Activated T-helper 2 cell treated with anti-CD3 and anti-CD28 coated beads, Interferon-gamma antibody, Interleukin-2, Interleukin-4, amounts not matched to agents 10 μg/mL and 5 μg/mL and 100 μg/mL, durations not matched to agents 14 hours and 24 hours and 36 hours (primary cell): ENCODE results near the gene SLC6A13. TPM values are rescaled to one million over a fixed set of nuclear protein-coding genes. Genes with fewer than 3 reads are reported as not detected.

Source experiments
- DNase-seq: peaks from one replicate; pipeline ENCODE4 v3.0.0; 2021; ENCODE audit warnings: low spot score
- H3K27ac Mint-ChIP-seq: one replicate; pipeline ENCODE4 v1.8.0; 2021; ENCODE audit warnings: mixed read lengths
- H3K27me3 Mint-ChIP-seq: one replicate; pipeline ENCODE4 v1.8.0; 2021; ENCODE audit warnings: low read depth, mixed read lengths
- H3K36me3 Mint-ChIP-seq: one replicate; pipeline ENCODE4 v1.8.0; 2021; ENCODE audit warnings: low read depth, mixed read lengths
- H3K4me1 Mint-ChIP-seq: one replicate; pipeline ENCODE4 v1.8.0; 2021; ENCODE audit warnings: low read depth, mixed read lengths
- H3K4me3 Mint-ChIP-seq: one replicate; pipeline ENCODE4 v1.8.0; 2021; ENCODE audit warnings: low read depth, mild to moderate bottlenecking, moderate library complexity, mixed read lengths
- H3K9me3 Mint-ChIP-seq: one replicate; pipeline ENCODE4 v1.8.0; 2021; ENCODE audit warnings: mixed read lengths
- intact Hi-C: fragments of 100-400 bp; cut with micrococcal nuclease; formaldehyde crosslinking; loops from one replicate; pipeline ENCODE4 v1.15.1; 2023
- total RNA-seq: library from RNA; stranded (reverse); gene quantifications from 2 replicates; pipeline ENCODE4 v1.2.3, GENCODE V29; 2022

SLC6A13 gene
- total RNA-seq, 1 donor from 2014 or later = 0.21 TPM

DNA sequence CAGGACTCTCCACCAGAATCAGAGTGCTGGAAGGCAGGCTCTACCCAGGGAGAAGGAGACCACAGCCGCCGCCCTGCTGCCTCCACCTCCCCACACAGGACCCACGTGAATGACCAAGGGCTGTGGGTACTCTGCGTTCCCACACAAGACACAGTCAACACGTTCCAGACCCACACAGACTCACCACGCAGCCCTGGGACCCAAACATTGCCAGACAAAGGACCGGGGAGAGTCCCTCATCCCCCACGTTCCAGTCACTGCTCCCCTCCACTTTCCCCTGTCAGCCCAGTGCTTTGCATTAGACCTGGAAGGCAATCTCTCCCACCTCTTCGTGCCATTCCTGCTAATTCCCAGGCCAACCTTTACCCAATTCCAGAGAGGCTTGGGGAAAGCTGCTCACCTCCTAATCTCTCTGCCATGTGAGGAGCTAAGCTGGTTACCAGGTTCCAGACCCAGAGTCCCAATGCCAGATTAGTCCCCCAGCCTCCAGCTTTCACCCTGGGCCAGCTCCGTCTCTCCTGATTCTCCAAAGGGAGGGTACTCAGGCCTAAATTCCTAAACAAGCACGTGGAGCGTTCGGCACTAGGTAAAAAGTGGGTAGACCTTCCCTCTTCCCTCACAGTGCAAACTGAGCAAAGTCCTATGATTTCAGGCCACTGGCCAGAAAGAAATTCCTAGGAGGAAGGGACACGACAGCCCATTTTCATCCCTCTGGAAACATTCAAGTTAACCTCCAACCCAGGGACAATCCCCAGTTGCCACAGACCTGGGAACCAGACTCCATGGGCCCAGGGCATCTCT lies 4.9 kb downstream of the SLC6A13 start:
- H3K27me3 Mint-ChIP-seq = peaks cover 23% of the 10 kb centered on the region
- no peak overlapping the region for H3K27ac Mint-ChIP-seq
- H3K9me3 Mint-ChIP-seq = no peaks in the 10 kb centered on the region
- no peaks in the 10 kb centered on the region for H3K4me1 Mint-ChIP-seq
- intact Hi-C loops = no loop called here
- no peak overlapping the region for H3K4me3 Mint-ChIP-seq
- no peak for DNase-seq
- H3K36me3 Mint-ChIP-seq = no peaks in the 10 kb centered on the region

DNA sequence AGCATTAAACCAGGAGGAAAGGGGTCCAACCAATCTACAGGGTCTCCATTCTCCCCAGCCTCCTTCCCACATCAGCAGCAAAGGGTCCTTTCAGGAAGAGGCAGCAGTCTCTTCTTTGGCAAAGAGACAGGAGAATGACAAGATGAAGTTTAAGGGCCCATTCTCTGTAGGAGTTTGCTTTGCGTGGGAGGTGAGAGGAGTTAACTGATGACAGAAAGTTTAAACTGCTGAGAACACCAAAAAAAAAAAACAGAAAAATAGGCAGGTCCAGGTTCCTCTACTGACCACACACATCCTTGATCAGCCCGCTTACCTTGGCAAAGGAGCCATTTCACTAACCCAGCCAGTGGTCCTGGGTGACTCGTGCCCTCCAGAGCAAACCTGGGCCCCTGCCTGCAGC lies 5.7 kb downstream of the SLC6A13 start:
- Mint-ChIP-seq H3K4me3 (no peak overlapping the region), H3K27ac (no peak overlapping the region)

DNA sequence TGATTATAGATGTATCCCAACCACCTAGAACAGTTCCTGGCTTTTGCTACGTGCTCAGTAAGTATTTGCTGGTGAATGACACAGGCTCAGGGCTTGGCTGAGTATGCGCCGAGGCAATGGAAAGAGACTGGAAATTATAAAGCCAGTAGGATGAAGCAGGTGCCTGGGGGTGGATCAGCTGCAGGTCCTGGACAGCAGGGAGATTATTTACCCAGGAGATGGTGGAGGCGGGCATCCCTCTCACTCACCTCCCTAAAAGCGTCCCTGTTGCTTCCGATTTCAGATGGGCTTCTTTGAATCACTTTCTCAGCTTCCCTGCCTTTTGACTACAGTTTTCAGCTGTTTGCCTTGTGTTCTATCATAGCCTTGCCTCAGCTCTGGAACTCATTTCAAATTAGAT lies 6.4 kb downstream of the SLC6A13 start:
- Mint-ChIP-seq H3K27ac (no peak overlapping the region), H3K36me3 (no peaks in the 10 kb centered on the region), H3K27me3 (peaks cover 23% of the 10 kb centered on the region), H3K4me3 (no peak overlapping the region), H3K9me3 (no peaks in the 10 kb centered on the region), H3K4me1 (no peaks in the 10 kb centered on the region)
- DNase-seq = no peak
- intact Hi-C loops = no loop called here

More for the DNA sequence above, 5.7 kb downstream of the SLC6A13 start:
- Mint-ChIP-seq H3K9me3 (no peaks in the 10 kb centered on the region), H3K4me1 (no peaks in the 10 kb centered on the region), H3K36me3 (no peaks in the 10 kb centered on the region), H3K27me3 (peaks cover 23% of the 10 kb centered on the region)
- intact Hi-C loops = no loop called here
- DNase-seq = no peak

DNA sequence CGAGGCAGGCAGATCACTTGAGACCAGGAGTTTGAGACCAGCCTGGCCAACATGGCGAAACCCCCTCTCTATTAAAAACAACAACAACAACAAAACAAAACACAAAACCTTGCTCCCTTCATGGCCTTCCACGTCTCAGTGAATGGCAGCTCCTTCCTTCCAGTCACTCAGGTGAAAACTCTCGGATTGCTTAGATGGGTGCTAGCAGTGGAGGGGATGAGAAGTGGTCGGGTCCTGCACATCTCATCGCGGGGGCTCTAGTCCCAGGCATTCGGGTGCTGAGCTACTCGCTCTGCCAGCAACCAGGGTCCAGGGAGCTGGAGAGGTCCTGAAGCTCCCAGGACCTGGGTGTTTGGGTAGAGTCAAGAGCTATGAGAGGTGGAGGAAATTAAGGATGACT lies 7.7 kb downstream of the SLC6A13 start:
- Mint-ChIP-seq H3K9me3 (no peaks in the 10 kb centered on the region), H3K27ac (no peak overlapping the region), H3K36me3 (no peaks in the 10 kb centered on the region), H3K27me3 (peaks cover 19% of the 10 kb centered on the region), H3K4me1 (no peaks in the 10 kb centered on the region), H3K4me3 (no peak overlapping the region)
- intact Hi-C loops = no loop called here
- DNase-seq = no peak

DNA sequence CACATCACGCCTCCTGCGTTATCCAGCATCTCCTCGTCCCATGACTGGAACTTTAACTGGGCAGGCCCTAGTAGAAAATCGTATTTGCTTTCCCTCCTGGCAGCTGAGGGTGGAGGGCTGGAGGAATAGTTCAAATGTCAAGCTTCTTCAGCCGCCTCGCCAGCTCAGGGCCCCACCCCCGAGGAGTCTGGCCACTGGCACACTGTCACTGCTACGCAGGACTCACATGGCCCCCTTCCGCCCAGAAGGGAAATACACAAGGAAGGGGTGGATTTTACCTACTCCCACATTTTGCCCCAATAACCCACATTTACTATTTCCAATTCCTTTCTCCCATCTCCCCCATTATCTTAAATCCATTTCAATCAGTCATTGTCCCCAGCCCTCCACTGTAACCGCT lies 8.6 kb downstream of the SLC6A13 start:
- Mint-ChIP-seq H3K4me3 (no peak overlapping the region), H3K27me3 (peaks cover 19% of the 10 kb centered on the region), H3K27ac (no peak overlapping the region), H3K9me3 (no peaks in the 10 kb centered on the region), H3K36me3 (no peaks in the 10 kb centered on the region), H3K4me1 (no peaks in the 10 kb centered on the region)
- intact Hi-C loops = no loop called here
- DNase-seq = no peak

DNA sequence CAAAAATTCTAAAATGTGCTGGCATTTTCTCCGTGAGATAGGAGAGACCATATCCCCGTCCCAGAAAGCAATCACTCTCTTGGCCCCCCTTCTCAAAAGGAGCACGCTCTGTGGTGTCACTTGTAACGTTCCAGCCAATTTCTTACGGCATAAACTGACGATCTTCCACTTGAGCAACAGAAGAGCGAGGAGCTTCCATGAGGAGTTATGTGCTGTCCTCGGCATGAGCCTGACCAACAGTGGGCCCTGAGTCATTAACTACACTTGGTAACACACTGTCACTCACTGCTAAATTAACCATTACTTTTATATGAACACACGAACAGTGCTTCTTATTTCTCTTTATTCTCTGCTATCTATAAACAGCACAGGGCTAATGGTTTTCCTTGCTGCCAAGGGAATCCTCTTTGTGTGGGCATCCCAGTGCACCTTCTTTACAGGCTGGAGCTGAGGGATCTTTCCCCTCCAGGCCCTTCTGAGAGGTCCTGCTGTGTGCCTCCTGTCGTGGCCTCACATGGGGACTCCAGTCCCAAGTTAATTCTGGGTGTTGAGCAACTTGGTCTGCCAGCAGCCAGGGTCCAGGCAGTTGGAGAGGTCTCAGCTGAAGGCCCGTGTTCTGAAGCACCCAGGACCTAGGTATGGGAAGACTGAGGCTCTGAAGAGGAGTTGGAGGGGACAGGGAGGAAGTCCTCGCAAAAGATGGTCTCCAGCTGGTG lies 9.4 kb downstream of the SLC6A13 start:
- Mint-ChIP-seq H3K27ac (no peak overlapping the region), H3K36me3 (no peaks in the 10 kb centered on the region)

DNA sequence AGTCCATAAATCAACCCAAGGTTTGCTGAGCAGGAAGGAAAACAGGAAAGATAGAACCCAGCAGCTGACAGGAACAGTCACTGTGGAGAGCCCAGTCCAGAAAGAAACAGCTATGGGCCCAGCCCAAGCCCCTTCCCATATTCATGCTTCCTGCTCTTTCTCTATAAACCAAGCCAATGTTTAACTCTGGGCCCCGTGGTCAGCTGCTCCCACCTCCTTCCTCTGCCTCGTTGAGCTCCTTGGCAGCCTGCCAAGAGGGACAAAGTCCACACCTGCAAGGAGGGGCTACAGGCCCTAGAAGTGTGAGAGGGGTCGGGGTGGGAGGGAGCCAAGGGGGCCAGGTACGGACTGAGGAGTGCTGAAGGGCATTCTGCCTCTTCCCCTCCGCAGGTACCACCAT lies 10.0 kb downstream of the SLC6A13 start:
- peaks cover 5% of the 10 kb centered on the region for H3K9me3 Mint-ChIP-seq
- no peak for DNase-seq
- H3K4me1 Mint-ChIP-seq = no peaks in the 10 kb centered on the region
- intact Hi-C loops = no loop called here
- no peaks in the 10 kb centered on the region for H3K36me3 Mint-ChIP-seq
- H3K4me3 Mint-ChIP-seq = no peak overlapping the region
- peaks cover 18% of the 10 kb centered on the region for H3K27me3 Mint-ChIP-seq
- no peak overlapping the region for H3K27ac Mint-ChIP-seq

More for the DNA sequence above, 9.4 kb downstream of the SLC6A13 start:
- Mint-ChIP-seq H3K27me3 (peaks cover 16% of the 10 kb centered on the region), H3K9me3 (no peaks in the 10 kb centered on the region), H3K4me3 (no peak overlapping the region), H3K4me1 (no peaks in the 10 kb centered on the region)
- DNase-seq = no peak
- intact Hi-C loops = no loop called here

DNA sequence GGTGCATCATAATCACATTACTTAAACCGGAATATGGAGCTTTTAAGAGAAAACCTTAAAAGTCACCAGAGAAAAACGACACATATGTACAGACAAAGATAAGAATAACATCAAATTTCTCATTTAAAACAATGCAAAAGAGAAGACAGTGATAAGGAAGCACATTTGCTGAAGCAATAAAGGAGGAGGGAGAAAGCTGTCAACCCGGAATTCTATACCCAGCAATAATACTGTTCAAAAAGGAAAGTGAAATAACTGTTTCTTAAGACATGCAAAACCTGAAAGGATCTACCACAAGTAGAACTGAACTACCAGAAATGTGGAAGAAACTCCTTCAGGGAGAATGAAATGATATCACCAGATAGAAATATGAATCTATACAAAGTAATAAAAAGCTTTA lies 15.4 kb downstream of the SLC6A13 start:
- intact Hi-C loops = no loop called here
- Mint-ChIP-seq H3K36me3 (no peaks in the 10 kb centered on the region), H3K9me3 (peaks cover 17% of the 10 kb centered on the region), H3K27me3 (peaks cover 12% of the 10 kb centered on the region), H3K4me3 (no peak overlapping the region), H3K4me1 (peaks cover 1% of the 10 kb centered on the region), H3K27ac (no peak overlapping the region)
- DNase-seq = no peak

DNA sequence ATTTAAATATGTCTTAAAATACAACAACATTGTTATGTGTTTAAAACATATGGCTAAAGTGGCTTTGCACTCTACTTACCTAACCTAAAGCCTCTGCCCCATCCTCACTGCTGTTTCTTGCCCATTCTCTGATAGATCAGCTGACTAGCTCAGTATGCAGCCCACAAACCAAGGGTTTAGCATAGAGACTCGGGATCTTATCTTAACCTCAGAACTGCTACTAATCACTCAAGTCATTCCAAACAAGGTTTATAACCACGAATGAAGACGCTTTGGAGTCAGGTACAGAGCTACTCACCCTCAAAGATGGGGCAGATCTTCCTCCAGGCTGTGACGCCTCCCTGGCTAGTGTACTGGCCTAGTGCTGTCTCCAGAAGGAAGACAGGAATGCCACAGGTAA lies 19.3 kb downstream of the SLC6A13 start:
- Mint-ChIP-seq H3K4me1 (peaks cover 1% of the 10 kb centered on the region), H3K27me3 (peaks cover 7% of the 10 kb centered on the region), H3K36me3 (no peaks in the 10 kb centered on the region), H3K4me3 (no peak overlapping the region), H3K27ac (no peak overlapping the region), H3K9me3 (peaks cover 17% of the 10 kb centered on the region)
- intact Hi-C loops = no loop called here
- DNase-seq = no peak

DNA sequence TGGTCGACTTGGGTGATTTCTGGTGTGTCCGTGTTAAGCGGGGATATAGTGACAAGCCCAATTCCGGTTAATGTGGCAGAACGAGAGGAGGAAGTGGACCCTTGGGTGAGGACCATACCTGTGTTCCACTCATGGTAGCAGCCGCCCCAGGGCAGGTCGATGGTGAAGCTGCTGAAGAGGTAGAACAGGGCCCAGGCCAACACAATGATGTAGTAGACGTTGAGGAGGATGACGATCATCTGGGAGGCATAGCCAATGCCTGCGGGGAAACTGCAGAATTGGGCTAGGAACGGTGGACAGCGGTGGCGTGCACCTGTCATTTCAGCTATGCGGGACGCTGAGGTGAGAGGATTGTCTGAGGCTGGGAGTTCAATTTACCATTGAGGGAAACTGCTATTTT lies 20.1 kb downstream of the SLC6A13 start:
- peaks cover 11% of the 10 kb centered on the region for H3K9me3 Mint-ChIP-seq
- peaks cover 1% of the 10 kb centered on the region for H3K4me1 Mint-ChIP-seq
- intact Hi-C loops = no loop called here
- H3K4me3 Mint-ChIP-seq = no peak overlapping the region
- DNase-seq = no peak
- H3K27ac Mint-ChIP-seq = no peak overlapping the region
- H3K36me3 Mint-ChIP-seq = no peaks in the 10 kb centered on the region
- peaks cover 3% of the 10 kb centered on the region for H3K27me3 Mint-ChIP-seq

DNA sequence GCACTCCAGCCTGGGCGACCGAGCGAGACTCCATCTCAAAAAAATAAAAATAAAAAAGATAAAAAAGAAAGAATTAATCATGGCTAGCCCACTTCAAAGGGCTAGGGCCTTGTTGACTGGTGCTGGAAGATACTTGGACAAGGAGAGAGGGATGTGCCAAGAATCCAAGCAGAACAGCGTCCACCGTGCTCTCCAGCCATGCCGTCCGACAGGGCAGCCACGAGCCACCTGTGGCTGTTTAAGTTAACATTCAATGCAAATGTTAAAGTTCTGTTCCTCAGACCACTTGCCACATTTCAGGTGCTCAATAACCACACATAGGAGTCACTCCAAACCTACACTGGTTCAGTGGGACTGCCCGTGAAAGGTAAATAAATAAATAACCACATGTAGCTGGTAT lies 21.4 kb downstream of the SLC6A13 start:
- Mint-ChIP-seq H3K27me3 (peaks cover 3% of the 10 kb centered on the region), H3K36me3 (no peaks in the 10 kb centered on the region), H3K9me3 (peaks cover 6% of the 10 kb centered on the region), H3K4me3 (no peak overlapping the region), H3K27ac (no peak overlapping the region), H3K4me1 (peaks cover 1% of the 10 kb centered on the region)
- intact Hi-C loops = no loop called here
- DNase-seq = no peak

DNA sequence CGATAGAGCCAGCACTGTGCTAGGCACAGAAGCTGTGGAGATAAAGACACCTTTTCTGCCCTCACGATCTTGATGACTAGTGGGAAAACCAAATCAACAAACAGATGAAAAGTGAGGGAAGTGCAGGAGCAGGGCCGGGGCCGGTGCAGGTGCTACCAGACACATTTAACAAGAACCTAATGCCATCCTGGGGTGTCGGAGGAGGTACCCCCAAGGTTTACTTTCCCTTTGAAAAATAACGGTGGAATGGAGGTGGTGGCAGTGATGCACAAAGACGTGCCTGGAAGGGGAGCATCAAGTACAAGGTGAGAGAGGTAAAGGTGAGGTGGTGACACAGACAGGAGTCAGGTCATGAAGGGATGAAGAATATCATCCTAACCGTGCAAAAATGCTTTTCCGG lies 22.1 kb downstream of the SLC6A13 start:
- no peak for DNase-seq
- intact Hi-C loops = no loop called here
- no peak overlapping the region for H3K27ac Mint-ChIP-seq
- H3K4me1 Mint-ChIP-seq = peaks cover 1% of the 10 kb centered on the region
- H3K4me3 Mint-ChIP-seq = no peak overlapping the region
- H3K36me3 Mint-ChIP-seq = no peaks in the 10 kb centered on the region
- H3K27me3 Mint-ChIP-seq = peaks cover 3% of the 10 kb centered on the region
- H3K9me3 Mint-ChIP-seq = peaks cover 10% of the 10 kb centered on the region

DNA sequence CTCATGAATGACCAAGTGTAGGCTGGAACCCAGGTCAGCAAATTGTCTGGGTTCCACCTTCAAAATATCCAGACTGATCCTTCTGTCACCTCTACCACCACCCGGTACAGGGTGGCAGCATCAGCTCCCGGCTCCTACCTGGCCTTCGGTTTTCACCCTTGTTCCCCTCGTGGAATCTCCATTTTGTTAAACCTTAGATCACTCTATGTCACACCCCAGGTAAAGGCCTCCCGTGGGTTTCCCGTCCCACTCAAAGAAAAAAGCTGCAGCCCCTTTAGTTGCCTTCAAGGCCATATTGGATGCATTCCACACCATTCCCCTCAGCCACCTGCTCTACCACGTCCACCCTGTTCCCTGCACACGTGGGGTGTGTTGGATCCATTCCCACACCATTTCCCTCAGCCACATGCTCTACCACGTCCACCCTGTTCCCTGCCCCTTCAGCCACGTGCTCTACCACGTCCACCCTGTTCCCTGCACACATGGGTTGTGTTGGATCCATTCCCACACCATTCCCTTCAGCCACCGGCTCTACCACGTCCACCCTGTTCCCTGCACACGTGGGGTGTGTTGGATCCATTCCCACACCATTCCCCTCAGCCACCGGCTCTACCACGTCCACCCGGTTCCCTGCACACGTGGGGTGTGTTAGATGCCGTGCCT lies 23.8 kb downstream of the SLC6A13 start:
- H3K36me3 Mint-ChIP-seq = no peaks in the 10 kb centered on the region
- intact Hi-C loops = no loop called here
- H3K27me3 Mint-ChIP-seq = peaks cover 1% of the 10 kb centered on the region
- H3K9me3 Mint-ChIP-seq = peaks cover 10% of the 10 kb centered on the region
- peaks cover 1% of the 10 kb centered on the region for H3K4me1 Mint-ChIP-seq
- no peak overlapping the region for H3K4me3 Mint-ChIP-seq
- H3K27ac Mint-ChIP-seq = no peak overlapping the region
- no peak for DNase-seq
